HL-60 (cell line): Measurements from ENCODE around the gene RASAL2.

ENCODE experiments used
- DNase-seq, 2 experiments: peaks; one replicate each; pipeline ENCODE4 v3.0.0-alpha.2; 2010 to 2020; ENCODE audit warnings: low read depth in 1 of 2, low spot score in 1 of 2
- H3K27ac ChIP-seq: fragments of 250-450 bp; sonication (Bioruptor Pico); replicated peaks from 2 replicates; pipeline ENCODE4 v1.5.1; 2020; ENCODE audit warnings: mild to moderate bottlenecking, moderate library complexity
- H3K27me3 ChIP-seq: fragments of 250-450 bp; sonication (Bioruptor Pico); 2 replicates; pipeline ENCODE4 v1.5.1; 2021; ENCODE audit warnings: mild to moderate bottlenecking, moderate library complexity; ENCODE audit not compliant: insufficient read depth, poor library complexity, severe bottlenecking
- H3K4me3 ChIP-seq: replicated peaks from 2 replicates; pipeline ENCODE4 v1.5.1; 2011; ENCODE audit warnings: mild to moderate bottlenecking, control low read depth, low read length; ENCODE audit not compliant: insufficient read depth
- CTCF ChIP-seq: IDR thresholded peaks from one replicate; pipeline ENCODE4 v1.5.1; 2011; ENCODE audit warnings: low read length, control low read depth, inconsistent platforms; ENCODE audit not compliant: insufficient read depth
- GABPA ChIP-seq: IDR thresholded peaks from 2 replicates; pipeline ENCODE4 v1.6.1; 2012; ENCODE audit warnings: low read depth
- POLR2AphosphoS5 ChIP-seq: IDR thresholded peaks from 2 replicates; pipeline ENCODE4 v1.6.1; 2012; ENCODE audit warnings: low read depth
- REST ChIP-seq: IDR thresholded peaks from 2 replicates; pipeline ENCODE4 v1.6.1; 2012; ENCODE audit warnings: low read depth; ENCODE audit not compliant: insufficient replicate concordance
- SPI1 ChIP-seq: IDR thresholded peaks from 2 replicates; pipeline ENCODE4 v1.6.1; 2012; ENCODE audit warnings: low read depth, mild to moderate bottlenecking, borderline replicate concordance

RASAL2 gene

GRCh38 chr1:178464566-178464965 lies 370.7 kb downstream of the RASAL2 start:
- no peak for DNase-seq
- no peak for TF ChIP-seq CTCF
- no peak for TF ChIP-seq GABPA
- TF ChIP-seq REST, result no peak
- TF ChIP-seq POLR2AphosphoS5, result no peak
- TF ChIP-seq SPI1, result no peak
- no peak overlapping the region for H3K4me3 ChIP-seq
- H3K27me3 ChIP-seq, result no peaks in the 10 kb centered on the region
- H3K27ac ChIP-seq, result no peak overlapping the region

DNA sequence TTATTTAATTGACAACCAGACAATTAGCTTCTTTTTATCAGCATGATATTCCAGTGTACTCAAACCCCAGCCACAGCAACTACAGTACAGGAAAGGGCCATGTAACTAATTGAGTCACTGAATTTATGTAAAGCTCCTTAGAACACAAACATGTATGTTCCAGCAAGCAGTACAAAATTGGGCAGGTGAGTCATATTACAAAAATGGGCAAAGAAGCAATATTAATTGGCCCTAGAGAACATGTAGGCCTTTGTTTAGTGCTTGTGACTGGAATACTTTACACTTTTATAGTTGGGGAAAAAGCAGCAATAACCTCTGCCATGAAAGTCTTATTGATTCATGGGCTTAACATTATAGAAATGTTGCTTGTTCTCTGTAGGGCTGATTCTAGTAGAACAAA lies 371.1 kb downstream of the RASAL2 start:
- no peaks in the 10 kb centered on the region for H3K27me3 ChIP-seq
- no peak overlapping the region for H3K27ac ChIP-seq
- TF ChIP-seq REST (no peak), SPI1 (no peak), POLR2AphosphoS5 (no peak), GABPA (no peak), CTCF (no peak)
- no peak for DNase-seq
- H3K4me3 ChIP-seq, result no peak overlapping the region

- DNase-seq, result no peak
- no peaks in the 10 kb centered on the region for H3K27me3 ChIP-seq
- H3K4me3 ChIP-seq, result no peak overlapping the region
- TF ChIP-seq REST (no peak), GABPA (no peak), POLR2AphosphoS5 (no peak), CTCF (no peak), SPI1 (no peak)
- no peak overlapping the region for H3K27ac ChIP-seq
Measured at GRCh38 chr1:178467837-178468236, 373.9 kb downstream of the RASAL2 start.
